Ascending aorta (tissue), 2 donors: ENCODE results near the gene PLA2G2C. TPM values are rescaled to one million over a fixed set of nuclear protein-coding genes. Genes with fewer than 3 reads are reported as not detected.

Source experiments
- DNase-seq, 2 donors: peaks; one replicate each; pipeline ENCODE4 v3.0.0-alpha.2; 2019; ENCODE audit warnings: low spot score in 2 of 2
- H3K27ac ChIP-seq, 2 donors: fragments of 200-600 bp; sonication (generic); one replicate each; pipeline ENCODE4 v1.5.1; 2016 to 2017; ENCODE audit warnings: mild to moderate bottlenecking in 1 of 2
- H3K27me3 ChIP-seq: fragments of 200-600 bp; sonication (generic); one replicate; pipeline ENCODE4 v1.5.1; 2017
- H3K36me3 ChIP-seq, 2 donors: fragments of 200-600 bp; sonication (generic); one replicate each; pipeline ENCODE4 v1.5.1; 2016
- H3K4me1 ChIP-seq, 2 donors: fragments of 200-600 bp; sonication (generic); one replicate each; pipeline ENCODE4 v1.5.1; 2016 to 2017; ENCODE audit warnings: mild to moderate bottlenecking in 1 of 2
- H3K4me3 ChIP-seq, 2 donors: fragments of 200-600 bp; sonication (generic); one replicate each; pipeline ENCODE4 v1.5.1; 2016 to 2017; ENCODE audit warnings: mild to moderate bottlenecking in 1 of 2
- H3K9me3 ChIP-seq, 2 donors: fragments of 200-600 bp; sonication (generic); one replicate each; pipeline ENCODE4 v1.5.1; 2016
- intact Hi-C: fragments of 100-400 bp; cut with DNase I; formaldehyde crosslinking; loops from one replicate; pipeline ENCODE4 v1.15.1; 2023
- total RNA-seq: library from RNA; depleted of rRNA; stranded (reverse); fragments of >200 nt; gene quantifications from one replicate; pipeline ENCODE4 v1.1.0, GENCODE V29; 2016
- TF ChIP-seq, protein P1 (sequence below), 3 experiments: fragments of 200-600 bp in 2 of 3; fragments of 450-650 bp in 1 of 3; sonication (generic) in 2 of 3; IDR thresholded peaks; one replicate each; pipeline ENCODE4 v1.5.1; 2016 to 2019; ENCODE audit warnings: antibody characterized with exemption in 3 of 3, mild to moderate bottlenecking in 1 of 3, moderate library complexity in 1 of 3

PLA2G2C gene
- total RNA-seq, 1 donor from 2014 or later: not detected

GRCh38 chr1:20202166-20202565 lies 15.8 kb upstream of the PLA2G2C start:
- no peak overlapping the region for H3K27ac ChIP-seq
- H3K27me3 ChIP-seq: no peaks in the 10 kb centered on the region
- intact Hi-C loops: no loop called here
- H3K4me1 ChIP-seq: no peaks in the 10 kb centered on the region
- H3K36me3 ChIP-seq: no peaks in the 10 kb centered on the region
- TF ChIP-seq, protein P1, sequence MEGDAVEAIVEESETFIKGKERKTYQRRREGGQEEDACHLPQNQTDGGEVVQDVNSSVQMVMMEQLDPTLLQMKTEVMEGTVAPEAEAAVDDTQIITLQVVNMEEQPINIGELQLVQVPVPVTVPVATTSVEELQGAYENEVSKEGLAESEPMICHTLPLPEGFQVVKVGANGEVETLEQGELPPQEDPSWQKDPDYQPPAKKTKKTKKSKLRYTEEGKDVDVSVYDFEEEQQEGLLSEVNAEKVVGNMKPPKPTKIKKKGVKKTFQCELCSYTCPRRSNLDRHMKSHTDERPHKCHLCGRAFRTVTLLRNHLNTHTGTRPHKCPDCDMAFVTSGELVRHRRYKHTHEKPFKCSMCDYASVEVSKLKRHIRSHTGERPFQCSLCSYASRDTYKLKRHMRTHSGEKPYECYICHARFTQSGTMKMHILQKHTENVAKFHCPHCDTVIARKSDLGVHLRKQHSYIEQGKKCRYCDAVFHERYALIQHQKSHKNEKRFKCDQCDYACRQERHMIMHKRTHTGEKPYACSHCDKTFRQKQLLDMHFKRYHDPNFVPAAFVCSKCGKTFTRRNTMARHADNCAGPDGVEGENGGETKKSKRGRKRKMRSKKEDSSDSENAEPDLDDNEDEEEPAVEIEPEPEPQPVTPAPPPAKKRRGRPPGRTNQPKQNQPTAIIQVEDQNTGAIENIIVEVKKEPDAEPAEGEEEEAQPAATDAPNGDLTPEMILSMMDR (IDR thresholded peaks at IDR 0.05): no peak
- H3K9me3 ChIP-seq: no peaks in the 10 kb centered on the region
- no peak overlapping the region for H3K4me3 ChIP-seq
- DNase-seq: no peak

DNA sequence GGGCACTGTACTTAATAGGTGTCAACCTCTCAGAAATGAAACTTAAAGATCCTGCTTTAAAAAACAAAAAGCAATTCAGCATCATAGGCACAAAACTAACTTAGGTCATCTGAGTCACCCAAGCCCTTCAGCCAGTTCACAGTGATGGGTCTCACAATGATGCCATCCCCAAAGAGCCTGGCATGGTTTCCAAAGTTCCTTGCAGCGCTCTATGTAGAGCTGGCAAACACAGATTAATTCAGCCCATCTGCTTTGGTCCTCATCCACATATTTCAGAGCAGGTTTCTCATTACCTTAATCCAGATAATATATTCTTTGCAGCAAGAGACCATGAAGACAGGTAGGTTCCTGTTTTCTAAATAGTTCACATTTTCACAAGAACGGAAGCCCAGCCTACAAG lies 14.6 kb upstream of the PLA2G2C start:
- no peak for DNase-seq
- no peaks in the 10 kb centered on the region for H3K4me1 ChIP-seq
- no peaks in the 10 kb centered on the region for H3K9me3 ChIP-seq
- no peak overlapping the region for H3K4me3 ChIP-seq
- H3K27me3 ChIP-seq: no peaks in the 10 kb centered on the region
- no peak overlapping the region for H3K27ac ChIP-seq
- TF ChIP-seq, protein P1 (IDR thresholded peaks at IDR 0.05): no peak
- H3K36me3 ChIP-seq: no peaks in the 10 kb centered on the region
- intact Hi-C loops: no loop called here

DNA sequence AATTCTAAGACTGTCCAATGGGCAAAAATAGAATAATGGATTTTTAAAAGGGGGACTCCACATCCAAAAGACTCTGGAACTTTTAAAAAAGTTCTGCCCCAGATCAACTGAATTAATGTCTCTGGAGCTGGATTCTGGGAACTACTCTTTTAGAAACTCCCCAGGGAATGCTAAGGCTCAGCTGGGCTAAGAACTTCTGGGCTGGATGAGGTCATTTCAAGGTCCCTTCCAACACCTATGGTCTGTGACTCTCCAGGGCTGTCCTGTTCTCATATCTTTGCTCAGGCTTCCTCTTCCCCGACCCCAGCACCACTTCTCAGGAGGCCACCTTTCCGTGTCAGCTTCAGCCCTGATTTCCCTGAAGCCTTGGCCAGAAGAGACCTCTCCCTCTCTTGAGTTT lies 13.5 kb upstream of the PLA2G2C start:
- no peak for DNase-seq
- Histone ChIP-seq H3K9me3 (no peaks in the 10 kb centered on the region), H3K36me3 (no peaks in the 10 kb centered on the region), H3K4me3 (no peak overlapping the region), H3K27ac (no peak overlapping the region), H3K4me1 (no peaks in the 10 kb centered on the region), H3K27me3 (no peaks in the 10 kb centered on the region)
- TF ChIP-seq, protein P1 (IDR thresholded peaks at IDR 0.05): no peak
- intact Hi-C loops: no loop called here

- Histone ChIP-seq H3K36me3 (no peaks in the 10 kb centered on the region), H3K9me3 (no peaks in the 10 kb centered on the region), H3K4me1 (no peaks in the 10 kb centered on the region), H3K4me3 (no peak overlapping the region), H3K27ac (no peak overlapping the region), H3K27me3 (no peaks in the 10 kb centered on the region)
- intact Hi-C loops: no loop called here
- no peak for DNase-seq
- TF ChIP-seq, protein P1 (IDR thresholded peaks at IDR 0.05): no peak
These were observed 13.1 kb upstream of the PLA2G2C start for GRCh38 chr1:20199403-20199802.

- TF ChIP-seq, protein P1 (IDR thresholded peaks at IDR 0.05): no peak
- intact Hi-C loops: no loop called here
- Histone ChIP-seq H3K4me1 (no peaks in the 10 kb centered on the region), H3K9me3 (no peaks in the 10 kb centered on the region), H3K27me3 (no peaks in the 10 kb centered on the region), H3K36me3 (no peaks in the 10 kb centered on the region), H3K4me3 (no peak overlapping the region), H3K27ac (no peak overlapping the region)
- DNase-seq: no peak
These were observed 12.6 kb upstream of the PLA2G2C start for GRCh38 chr1:20198918-20199317.

- no peaks in the 10 kb centered on the region for H3K4me1 ChIP-seq
- intact Hi-C loops: no loop called here
- DNase-seq: no peak
- no peak overlapping the region for H3K4me3 ChIP-seq
- H3K27ac ChIP-seq: no peak overlapping the region
- no peaks in the 10 kb centered on the region for H3K9me3 ChIP-seq
- no peaks in the 10 kb centered on the region for H3K27me3 ChIP-seq
- TF ChIP-seq, protein P1 (IDR thresholded peaks at IDR 0.05): no peak
- no peaks in the 10 kb centered on the region for H3K36me3 ChIP-seq
These were observed 12.0 kb upstream of the PLA2G2C start for GRCh38 chr1:20198296-20198695.
